ENCODE data around the gene ETFA. TPM values are rescaled to one million over a fixed set of nuclear protein-coding genes. Genes with fewer than 3 reads are reported as not detected.

Gene ETFA
- total and polyA plus RNA-seq, 2 donors from 2014 or later, result 90.1 to 261 TPM

- no peaks in the 10 kb centered on the region for H3K9me3 ChIP-seq (ENCODE audit: control insufficient read depth in 2 of 3, insufficient read depth in 1 of 3, low read length in 3 of 3)
- H3K36me3 ChIP-seq (ENCODE audit: control insufficient read depth in 2 of 3, insufficient read depth in 3 of 3, low read length in 3 of 3), result no peaks in the 10 kb centered on the region
- DNase-seq, result no peak
- TF ChIP-seq CTCF (IDR thresholded peaks at IDR 0.05; ENCODE audit: borderline replicate concordance, extremely low read depth, insufficient read depth), result no peak
- H3K4me1 ChIP-seq (ENCODE audit: control insufficient read depth in 2 of 3, insufficient read depth in 2 of 3, low read depth in 1 of 3, low read length in 3 of 3), result no peaks in the 10 kb centered on the region
- no peak overlapping the region for H3K4me3 ChIP-seq (ENCODE audit: low read length in 3 of 3)
- no peak for FAIRE-seq
- intact Hi-C loops (cut with DNase I), result no loop called here
- no peak overlapping the region for H3K9ac ChIP-seq (ENCODE audit: low read length in 3 of 3)
- H3K27ac ChIP-seq (ENCODE audit: low read depth in 2 of 2, low read length in 2 of 2), result no peak overlapping the region
- no peaks in the 10 kb centered on the region for H3K27me3 ChIP-seq (ENCODE audit: control insufficient read depth, insufficient read depth, low read length)
Measured at GRCh38 chr15:76204109-76204845, 107.0 kb downstream of the ETFA start.

DNA sequence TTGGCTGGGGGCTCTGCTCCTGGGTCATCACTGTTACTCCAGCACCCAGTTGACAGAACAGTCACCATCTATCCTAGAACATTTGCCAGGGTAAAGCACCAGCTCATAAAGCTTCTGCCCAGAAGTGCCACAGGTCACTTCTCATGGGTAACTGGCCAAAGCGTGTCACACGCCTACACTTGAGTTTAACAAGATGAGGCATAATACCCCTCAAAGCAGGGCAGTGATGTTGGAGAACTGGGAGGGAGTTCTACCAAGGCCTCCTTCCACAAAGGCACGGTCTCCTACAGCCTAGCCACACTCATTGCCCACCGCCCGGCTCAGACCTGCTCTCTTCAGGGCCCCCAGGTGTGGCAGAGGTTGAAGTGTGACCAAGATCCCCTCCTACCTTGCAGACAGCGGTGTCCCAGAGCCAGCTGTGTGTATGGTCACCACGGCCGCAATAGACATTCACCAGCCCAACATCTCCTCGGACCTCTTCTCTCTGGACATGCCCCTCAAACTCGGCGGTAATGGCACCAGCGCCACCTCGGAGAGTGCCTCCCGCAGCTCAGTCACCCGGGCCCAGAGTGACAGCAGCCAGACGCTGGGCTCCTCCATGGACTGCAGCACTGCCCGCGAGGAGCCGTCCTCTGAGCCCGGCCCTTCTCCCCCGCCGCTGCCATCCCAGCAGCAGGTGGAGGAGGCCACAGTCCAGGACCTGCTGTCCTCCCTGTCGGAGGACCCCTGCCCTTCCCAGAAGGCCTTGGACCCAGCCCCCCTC lies 107.7 kb downstream of the ETFA start:
- FAIRE-seq (no peak), DNase-seq (no peak)
- H3K27me3 ChIP-seq (ENCODE audit: control insufficient read depth, insufficient read depth, low read length), result no peaks in the 10 kb centered on the region
- H3K4me1 ChIP-seq (ENCODE audit: control insufficient read depth in 2 of 3, insufficient read depth in 2 of 3, low read depth in 1 of 3, low read length in 3 of 3), result no peaks in the 10 kb centered on the region
- H3K9ac ChIP-seq (ENCODE audit: low read length in 3 of 3), result no peak overlapping the region
- no peak for TF ChIP-seq CTCF (IDR thresholded peaks at IDR 0.05; ENCODE audit: borderline replicate concordance, extremely low read depth, insufficient read depth)
- H3K9me3 ChIP-seq (ENCODE audit: control insufficient read depth in 2 of 3, insufficient read depth in 1 of 3, low read length in 3 of 3), result no peaks in the 10 kb centered on the region
- H3K27ac ChIP-seq (ENCODE audit: low read depth in 2 of 2, low read length in 2 of 2), result no peak overlapping the region
- H3K4me3 ChIP-seq (ENCODE audit: low read length in 3 of 3), result no peak overlapping the region
- intact Hi-C loops (cut with DNase I), result no loop called here
- no peaks in the 10 kb centered on the region for H3K36me3 ChIP-seq (ENCODE audit: control insufficient read depth in 2 of 3, insufficient read depth in 3 of 3, low read length in 3 of 3)

GRCh38 chr15:76201536-76202255 lies 109.6 kb downstream of the ETFA start:
- intact Hi-C loops (cut with DNase I), result no loop called here
- Histone ChIP-seq H3K4me1 (ENCODE audit: control insufficient read depth in 2 of 3, insufficient read depth in 2 of 3, low read depth in 1 of 3, low read length in 3 of 3) (no peaks in the 10 kb centered on the region), H3K4me3 (ENCODE audit: low read length in 3 of 3) (no peak overlapping the region), H3K9ac (ENCODE audit: low read length in 3 of 3) (no peak overlapping the region), H3K27ac (ENCODE audit: low read depth in 2 of 2, low read length in 2 of 2) (no peak overlapping the region), H3K36me3 (ENCODE audit: control insufficient read depth in 2 of 3, insufficient read depth in 3 of 3, low read length in 3 of 3) (no peaks in the 10 kb centered on the region), H3K9me3 (ENCODE audit: control insufficient read depth in 2 of 3, insufficient read depth in 1 of 3, low read length in 3 of 3) (no peaks in the 10 kb centered on the region), H3K27me3 (ENCODE audit: control insufficient read depth, insufficient read depth, low read length) (no peaks in the 10 kb centered on the region)
- FAIRE-seq (no peak), DNase-seq (no peak)
- TF ChIP-seq CTCF (IDR thresholded peaks at IDR 0.05; ENCODE audit: borderline replicate concordance, extremely low read depth, insufficient read depth), result no peak
